ENCODE measurements around the gene GALNT3.

Gene GALNT3

GRCh38 chr2:165725421-165725820 lies 68.6 kb downstream of the GALNT3 start:
- ChIA-PET CTCF (no interaction called here), POLR2A (no interaction called here)
- no peak for DNase-seq (ENCODE audit: extremely low spot score)
- no peak for TF ChIP-seq FOXA1 (IDR thresholded peaks at IDR 0.05)
- no peak for TF ChIP-seq LEF1 (IDR thresholded peaks at IDR 0.05; ENCODE audit: borderline replicate concordance)
- no peak for TF ChIP-seq BHLHE40 (IDR thresholded peaks at IDR 0.05; ENCODE audit: borderline replicate concordance)
- TF ChIP-seq CTBP1 (IDR thresholded peaks at IDR 0.05; ENCODE audit: borderline replicate concordance) = no peak
- TF ChIP-seq TARDBP (IDR thresholded peaks at IDR 0.05) = no peak
- TF ChIP-seq ELF4 (IDR thresholded peaks at IDR 0.05) = no peak
- no peak for TF ChIP-seq L3MBTL2 (conservative IDR thresholded peaks at IDR 0.05)

- CTCF ChIA-PET = no interaction called here
- DNase-seq (ENCODE audit: extremely low spot score) = no peak
- TF ChIP-seq HDGF (IDR thresholded peaks at IDR 0.05; ENCODE audit: borderline replicate concordance) = no peak
- no peak for TF ChIP-seq SUZ12 (IDR thresholded peaks at IDR 0.05)
- TF ChIP-seq L3MBTL2 (conservative IDR thresholded peaks at IDR 0.05) = no peak
- no peak for TF ChIP-seq SP1 (IDR thresholded peaks at IDR 0.05)
- TF ChIP-seq FOXK2 (IDR thresholded peaks at IDR 0.05) = no peak
- TF ChIP-seq TARDBP (IDR thresholded peaks at IDR 0.05) = no peak
- no peak for TF ChIP-seq LEF1 (IDR thresholded peaks at IDR 0.05; ENCODE audit: borderline replicate concordance)
- no peak for TF ChIP-seq ZNF384 (IDR thresholded peaks at IDR 0.05)
- TF ChIP-seq ELF4 (IDR thresholded peaks at IDR 0.05) = no peak
- TF ChIP-seq PKNOX1 (IDR thresholded peaks at IDR 0.05) = no peak
- POLR2A ChIA-PET = no interaction called here
These were observed 73.5 kb downstream of the GALNT3 start for GRCh38 chr2:165720511-165720910.

- ChIA-PET POLR2A (no interaction called here), CTCF (no interaction called here)
- no peak for DNase-seq (ENCODE audit: extremely low spot score)
- TF ChIP-seq HDGF (IDR thresholded peaks at IDR 0.05; ENCODE audit: borderline replicate concordance) (no peak), BHLHE40 (IDR thresholded peaks at IDR 0.05; ENCODE audit: borderline replicate concordance) (no peak), NFRKB (IDR thresholded peaks at IDR 0.05) (no peak), LEF1 (IDR thresholded peaks at IDR 0.05; ENCODE audit: borderline replicate concordance) (no peak), FOXM1 (IDR thresholded peaks at IDR 0.05; ENCODE audit: borderline replicate concordance) (no peak), ARNT (IDR thresholded peaks at IDR 0.05) (no peak), ELF4 (IDR thresholded peaks at IDR 0.05) (no peak), L3MBTL2 (conservative IDR thresholded peaks at IDR 0.05) (no peak), CTBP1 (IDR thresholded peaks at IDR 0.05; ENCODE audit: borderline replicate concordance) (no peak), TARDBP (IDR thresholded peaks at IDR 0.05) (no peak), FOXA1 (IDR thresholded peaks at IDR 0.05) (no peak), ZNF384 (IDR thresholded peaks at IDR 0.05) (no peak)
These were observed 75.3 kb downstream of the GALNT3 start for GRCh38 chr2:165718610-165719210.

DNA sequence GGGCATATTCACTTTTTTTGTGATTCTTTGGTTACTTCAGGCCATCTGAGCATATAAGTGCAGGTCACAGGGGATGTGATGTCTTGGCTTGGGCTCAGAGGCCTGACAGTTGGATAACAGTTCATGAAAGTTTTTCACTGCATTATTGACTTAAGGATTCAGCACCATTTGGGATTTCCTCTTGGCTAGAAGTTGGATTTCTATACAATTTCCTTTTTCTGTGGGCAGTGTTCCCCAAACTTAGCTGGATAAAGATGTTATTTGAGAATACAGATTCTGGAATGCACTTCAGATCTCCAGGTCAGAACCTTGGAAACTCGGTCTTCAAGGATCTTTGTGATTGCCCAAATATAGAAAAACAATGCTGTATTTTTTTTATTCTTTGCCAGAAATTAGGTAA lies 78.0 kb downstream of the GALNT3 start:
- ChIA-PET POLR2A (no interaction called here), CTCF (interaction anchor here (0.5 kb wide), 1 partner anchor 649 kb away, joined by 3 read pairs; no protein-coding TSS in a partner anchor)
- DNase-seq (ENCODE audit: extremely low spot score) = no peak
- no peak for TF ChIP-seq LEF1 (IDR thresholded peaks at IDR 0.05; ENCODE audit: borderline replicate concordance)
- no peak for TF ChIP-seq ZNF384 (IDR thresholded peaks at IDR 0.05)
- TF ChIP-seq ELF4 (IDR thresholded peaks at IDR 0.05) = no peak
- no peak for TF ChIP-seq TARDBP (IDR thresholded peaks at IDR 0.05)
- no peak for TF ChIP-seq L3MBTL2 (conservative IDR thresholded peaks at IDR 0.05)
- TF ChIP-seq SUZ12 (IDR thresholded peaks at IDR 0.05) = no peak

DNA sequence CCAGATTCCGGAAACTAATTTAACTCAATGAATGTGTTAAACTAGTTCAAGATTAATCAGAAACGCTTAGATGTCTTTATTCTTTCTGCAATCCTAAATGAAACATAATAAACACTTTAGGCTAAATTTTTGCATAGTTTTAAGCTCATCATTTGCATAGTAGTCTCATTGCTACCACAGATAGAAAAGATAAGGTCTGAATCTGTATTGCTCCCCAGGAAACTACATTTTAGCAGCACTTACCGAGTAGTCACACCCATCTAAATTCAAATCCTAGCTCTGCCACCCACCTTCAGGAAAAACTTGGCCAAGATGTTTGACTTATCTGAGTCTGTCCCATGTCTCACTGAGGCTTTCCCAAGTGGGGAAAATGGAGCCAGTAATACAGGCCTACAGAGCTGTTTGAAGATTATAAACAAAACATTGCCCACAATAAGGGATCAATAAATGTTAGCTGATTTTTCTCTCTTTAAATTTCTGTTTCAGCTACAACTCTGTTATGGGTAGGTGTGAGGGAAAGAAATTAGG lies 87.0 kb downstream of the GALNT3 start:
- ChIA-PET CTCF (no interaction called here), POLR2A (no interaction called here)
- TF ChIP-seq CTBP1 (IDR thresholded peaks at IDR 0.05; ENCODE audit: borderline replicate concordance) (no peak), BHLHE40 (IDR thresholded peaks at IDR 0.05; ENCODE audit: borderline replicate concordance) (no peak), FOXA1 (IDR thresholded peaks at IDR 0.05) (no peak), SUZ12 (IDR thresholded peaks at IDR 0.05) (no peak), ELF4 (IDR thresholded peaks at IDR 0.05) (no peak)
- no peak for DNase-seq (ENCODE audit: extremely low spot score)

- ChIA-PET POLR2A (no interaction called here), CTCF (no interaction called here)
- DNase-seq (ENCODE audit: extremely low spot score) = no peak
- no peak for TF ChIP-seq ELF4 (IDR thresholded peaks at IDR 0.05)
- TF ChIP-seq ARNT (IDR thresholded peaks at IDR 0.05) = no peak
- TF ChIP-seq SUZ12 (IDR thresholded peaks at IDR 0.05) = no peak
- no peak for TF ChIP-seq FOXK2 (IDR thresholded peaks at IDR 0.05)
- TF ChIP-seq HDGF (IDR thresholded peaks at IDR 0.05; ENCODE audit: borderline replicate concordance) = no peak
- TF ChIP-seq SP1 (IDR thresholded peaks at IDR 0.05) = no peak
- no peak for TF ChIP-seq LEF1 (IDR thresholded peaks at IDR 0.05; ENCODE audit: borderline replicate concordance)
- TF ChIP-seq CTBP1 (IDR thresholded peaks at IDR 0.05; ENCODE audit: borderline replicate concordance) = no peak
- no peak for TF ChIP-seq TARDBP (IDR thresholded peaks at IDR 0.05)
- no peak for TF ChIP-seq NFRKB (IDR thresholded peaks at IDR 0.05)
These were observed 92.9 kb downstream of the GALNT3 start for GRCh38 chr2:165701147-165701546.

GRCh38 chr2:165700531-165700930 lies 93.5 kb downstream of the GALNT3 start:
- TF ChIP-seq PKNOX1 (IDR thresholded peaks at IDR 0.05) = no peak
- no peak for TF ChIP-seq SUZ12 (IDR thresholded peaks at IDR 0.05)
- TF ChIP-seq TARDBP (IDR thresholded peaks at IDR 0.05) = no peak
- no peak for TF ChIP-seq LEF1 (IDR thresholded peaks at IDR 0.05; ENCODE audit: borderline replicate concordance)
- TF ChIP-seq ZNF384 (IDR thresholded peaks at IDR 0.05) = no peak
- no peak for TF ChIP-seq BHLHE40 (IDR thresholded peaks at IDR 0.05; ENCODE audit: borderline replicate concordance)
- no peak for TF ChIP-seq SP1 (IDR thresholded peaks at IDR 0.05)
- TF ChIP-seq FOXM1 (IDR thresholded peaks at IDR 0.05; ENCODE audit: borderline replicate concordance) = no peak
- no peak for DNase-seq (ENCODE audit: extremely low spot score)
- CTCF ChIA-PET = no interaction called here
- POLR2A ChIA-PET = interaction anchor here (0.5 to 1.5 kb wide), 2 partner anchors 127 to 260 kb away, joined by 3 read pairs; no protein-coding TSS in a partner anchor
